G401 (cell line): Measurements from ENCODE around the gene LYPD6B. TPM values are rescaled to one million over a fixed set of nuclear protein-coding genes. Genes with fewer than 3 reads are reported as not detected.

Experiments
- DNase-seq: peaks from one replicate; pipeline ENCODE4 v3.0.0-alpha.2; 2015; ENCODE audit warnings: low spot score
- in situ Hi-C: cut with HindIII; loops from 2 replicates; pipeline ENCODE4 v1.10.0; 2016; ENCODE audit warnings: low sequenced_read_pairs, mixed read lengths
- total RNA-seq: library from RNA; depleted of rRNA; stranded (reverse); fragments of >200 nt; shearing (Covaris generic); gene quantifications from 2 replicates; pipeline ENCODE4 v1.2.3, GENCODE V29; 2014

LYPD6B gene
- total RNA-seq, 1 experiment from 2014 or later: 21.3 TPM

DNA sequence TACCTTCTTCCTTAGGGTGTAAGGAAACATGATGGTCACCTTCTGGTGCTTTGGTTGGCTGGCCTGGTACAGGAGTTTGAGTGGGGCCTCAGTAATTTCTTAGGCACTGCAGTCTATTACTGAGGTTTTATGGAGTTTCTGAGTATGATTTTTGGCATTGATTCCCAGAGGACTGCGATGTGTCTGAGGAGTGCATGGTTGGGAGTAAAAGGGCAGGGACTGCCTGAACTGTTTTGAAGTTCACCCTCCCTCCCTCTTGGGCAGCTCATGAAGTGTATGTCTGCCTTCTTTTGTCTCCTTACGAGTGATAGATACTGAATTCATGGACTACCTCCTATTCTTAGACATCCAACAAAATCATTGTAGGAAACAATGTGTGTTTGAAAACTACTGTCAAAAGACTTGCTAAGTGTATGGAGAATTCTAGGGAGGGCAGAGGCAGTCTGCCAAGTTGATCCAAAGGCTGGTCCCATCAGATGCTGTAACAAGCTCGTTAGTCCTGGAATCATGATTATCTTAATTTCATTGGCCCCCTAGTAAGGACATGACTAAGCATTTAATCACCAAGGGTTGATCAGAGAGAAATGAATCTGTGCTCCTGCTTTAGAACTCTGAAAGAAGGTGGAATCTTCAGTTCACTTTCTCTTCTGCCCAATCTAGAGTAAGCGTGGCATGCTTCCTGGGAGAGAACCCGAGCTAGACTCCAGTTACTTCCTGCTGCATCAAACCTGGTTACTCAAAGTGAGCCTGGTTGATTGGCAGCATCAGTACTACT lies 26.5 kb downstream of the LYPD6B start:
- no peak for DNase-seq
- in situ Hi-C loops: no loop called here

DNA sequence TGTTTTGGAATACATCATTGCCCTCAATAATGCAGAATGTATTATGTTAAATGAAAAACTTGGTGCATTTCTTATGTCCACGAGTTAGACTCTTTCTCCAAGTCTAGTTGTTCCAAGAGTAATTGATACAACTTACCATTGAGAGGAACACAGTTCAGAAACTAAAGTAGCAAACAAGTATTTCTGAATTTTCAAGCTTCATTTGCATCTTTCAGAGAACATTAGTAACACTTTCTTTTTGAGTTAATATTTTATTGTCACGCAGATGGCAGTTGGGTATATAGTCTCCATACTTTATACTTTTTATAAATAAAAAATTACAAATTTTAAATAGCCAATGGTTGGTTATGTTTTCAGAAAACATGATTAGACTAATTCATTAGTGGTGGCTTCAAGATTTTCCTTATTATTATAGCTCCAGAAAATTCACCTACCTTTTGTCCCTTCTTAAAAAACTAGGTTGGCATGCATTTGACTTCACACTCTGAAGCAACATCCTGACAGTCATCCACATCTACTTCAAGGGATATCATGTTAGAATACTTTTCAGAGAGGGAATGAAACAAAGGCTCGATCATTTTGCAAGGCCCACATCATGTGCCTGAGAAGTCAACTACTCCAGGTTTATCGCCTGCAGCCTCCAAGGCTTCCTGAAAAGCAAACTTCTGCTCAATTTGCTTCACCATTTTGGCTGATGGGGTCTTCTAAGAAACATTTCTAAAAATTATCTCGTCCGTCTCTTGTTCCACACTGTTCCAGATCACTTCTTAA lies 29.9 kb downstream of the LYPD6B start:
- DNase-seq: no peak
- in situ Hi-C loops: no loop called here

DNA sequence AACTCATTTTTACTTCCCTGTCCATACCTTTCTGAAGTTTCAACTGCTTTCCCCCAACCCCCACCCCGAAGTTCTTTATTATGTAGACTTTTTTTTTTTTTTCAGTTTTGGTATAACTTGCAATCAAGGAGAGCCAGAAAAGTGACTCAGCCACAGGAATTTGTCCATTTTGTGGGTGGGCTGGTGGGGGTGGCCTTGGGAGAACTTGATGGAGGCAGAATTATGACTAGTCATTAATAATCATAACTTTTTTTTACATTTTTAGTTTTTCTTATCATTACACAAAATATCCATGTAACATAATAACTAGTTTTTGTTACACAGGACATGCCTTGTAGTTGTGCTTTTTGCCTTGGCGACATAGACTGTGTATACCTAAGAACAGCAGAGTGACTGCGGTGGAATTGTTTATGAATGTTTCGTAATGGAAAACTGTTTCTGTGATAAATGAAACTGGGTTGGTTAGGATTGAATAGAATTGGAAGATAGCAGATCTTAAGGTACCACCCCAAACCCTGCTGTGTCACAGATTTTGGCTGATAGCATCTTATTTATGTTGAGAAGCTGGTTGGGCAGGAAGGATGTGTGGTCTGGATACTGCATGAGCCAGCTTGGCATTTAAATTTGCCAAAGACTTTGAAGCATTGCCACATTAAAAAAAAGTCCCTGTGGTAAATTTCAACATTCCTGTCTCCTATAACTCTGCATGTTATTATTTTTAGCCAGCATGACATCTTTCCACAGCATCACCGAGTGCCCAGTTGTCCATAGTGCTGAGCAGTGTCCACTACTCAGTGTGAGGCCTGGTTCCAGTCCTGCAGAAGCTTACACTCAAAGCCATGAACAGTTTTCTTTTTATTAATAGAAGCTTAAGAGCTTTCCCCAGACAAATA lies 30.7 kb downstream of the LYPD6B start:
- in situ Hi-C loops: no loop called here
- no peak for DNase-seq

DNA sequence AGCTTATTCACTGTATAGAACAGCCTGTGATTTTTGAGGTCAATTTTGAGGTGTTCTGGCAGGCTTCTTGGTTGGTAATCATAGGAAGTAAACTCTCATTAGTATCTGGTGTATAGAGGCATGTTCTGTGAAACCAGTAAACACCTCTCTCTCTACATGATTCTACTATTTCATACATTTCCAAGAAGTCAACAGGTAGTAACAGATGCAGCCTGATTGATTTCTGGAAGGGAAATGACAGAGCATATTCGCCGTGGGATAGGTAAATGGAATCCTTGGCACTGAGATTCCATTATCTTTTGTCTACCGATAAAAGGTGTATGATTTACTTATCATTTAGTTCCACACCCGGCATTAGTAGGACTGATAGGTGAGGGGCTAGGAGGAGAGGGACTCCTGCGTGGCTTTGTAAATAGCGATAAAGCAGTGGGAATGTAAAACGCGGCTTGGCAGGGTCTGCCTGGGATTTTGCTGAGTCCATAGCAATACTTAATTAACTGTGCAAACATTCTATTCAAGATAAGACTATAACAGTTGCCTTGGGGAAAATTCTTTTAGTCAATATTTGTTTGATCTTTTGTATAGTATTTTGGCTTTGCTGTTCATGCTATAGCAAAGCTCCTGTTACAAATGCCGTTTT lies 32.3 kb downstream of the LYPD6B start:
- peak; percentile 74 for DNase-seq
- in situ Hi-C loops: no loop called here

DNA sequence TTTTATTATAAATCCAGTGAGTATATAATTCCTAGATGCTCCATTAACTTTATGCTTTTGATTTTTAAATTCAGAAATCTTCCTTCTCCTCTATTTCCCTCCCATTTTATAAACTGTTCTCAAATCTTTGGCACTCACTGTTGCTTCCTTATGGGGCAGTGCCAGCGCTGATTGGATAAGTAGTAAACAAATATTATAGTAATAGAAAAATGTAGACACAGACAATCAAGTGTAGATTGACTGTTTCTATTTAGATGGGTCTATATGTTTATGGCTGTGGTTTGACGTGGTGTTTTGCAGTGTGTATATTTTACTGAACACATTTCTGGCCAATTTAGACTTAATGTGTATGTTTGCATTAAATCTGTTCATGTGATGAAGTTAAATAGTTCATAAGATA lies 36.6 kb downstream of the LYPD6B start:
- in situ Hi-C loops: no loop called here
- no peak for DNase-seq

DNA sequence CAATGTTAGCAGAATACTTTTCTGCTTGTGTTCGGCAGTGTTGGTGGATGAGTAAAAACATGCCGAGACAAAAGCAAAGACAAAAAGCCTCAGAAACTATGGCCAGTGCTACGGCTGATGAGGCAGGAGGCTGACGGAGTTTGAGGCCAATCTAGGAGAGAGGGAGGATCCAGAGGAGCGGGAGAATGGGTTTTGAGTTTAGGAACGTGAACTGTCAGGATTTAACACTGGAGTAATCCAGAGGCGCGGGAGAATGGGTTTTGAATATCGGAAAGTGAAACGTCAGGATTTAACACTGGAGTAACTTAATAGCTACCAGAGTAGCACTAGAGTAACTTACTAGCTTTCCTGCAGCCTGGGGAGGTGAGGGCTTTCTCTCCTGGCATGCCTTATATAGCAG lies 37.4 kb downstream of the LYPD6B start:
- in situ Hi-C loops: no loop called here
- no peak for DNase-seq

DNA sequence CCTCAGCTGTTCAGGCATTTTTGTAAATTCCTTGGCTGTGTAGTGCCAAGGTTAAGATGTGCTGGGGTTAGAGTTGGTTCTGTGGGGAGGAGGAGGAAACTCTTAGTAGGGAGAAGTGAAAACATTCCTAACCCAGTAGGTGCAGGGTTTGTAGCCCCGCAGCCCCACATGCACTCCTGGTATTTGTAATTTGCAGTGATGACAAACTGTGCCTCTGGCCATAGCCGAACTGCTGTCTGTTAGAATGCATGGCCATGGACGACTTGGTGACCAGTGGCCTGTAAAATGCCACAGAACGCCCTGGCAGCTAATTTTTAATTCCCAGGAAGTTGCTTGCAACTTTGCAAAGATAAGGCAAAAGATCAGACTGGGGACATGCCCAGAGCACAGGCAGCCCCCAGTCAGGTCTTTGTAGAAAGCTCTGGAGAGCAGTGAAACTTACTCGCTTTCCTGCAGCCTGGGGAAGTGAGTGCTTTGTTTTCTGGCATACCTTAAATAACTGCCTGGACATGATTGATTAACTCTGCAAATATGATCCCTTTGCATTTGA lies 38.4 kb downstream of the LYPD6B start:
- in situ Hi-C loops: no loop called here
- no peak for DNase-seq

DNA sequence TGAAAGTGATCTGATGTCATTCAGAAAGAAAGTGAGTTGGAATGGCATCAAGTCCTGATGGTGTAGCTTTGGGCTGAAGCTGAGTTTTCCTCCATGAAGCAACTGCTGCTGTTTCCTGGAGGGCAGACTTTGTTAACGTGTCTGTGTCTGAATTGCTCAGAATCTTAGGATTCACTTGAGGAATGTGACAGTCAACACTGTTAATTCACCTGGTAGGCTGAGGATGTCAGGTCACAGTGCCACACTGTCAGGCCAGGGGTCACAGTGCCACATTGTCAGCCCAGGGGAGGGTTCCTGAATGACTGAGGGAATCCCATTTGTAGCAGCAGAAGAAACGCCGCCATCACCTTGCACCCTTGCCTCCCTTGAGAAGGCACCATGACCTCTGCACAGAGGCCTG lies 39.4 kb downstream of the LYPD6B start:
- no peak for DNase-seq
- in situ Hi-C loops: no loop called here

DNA sequence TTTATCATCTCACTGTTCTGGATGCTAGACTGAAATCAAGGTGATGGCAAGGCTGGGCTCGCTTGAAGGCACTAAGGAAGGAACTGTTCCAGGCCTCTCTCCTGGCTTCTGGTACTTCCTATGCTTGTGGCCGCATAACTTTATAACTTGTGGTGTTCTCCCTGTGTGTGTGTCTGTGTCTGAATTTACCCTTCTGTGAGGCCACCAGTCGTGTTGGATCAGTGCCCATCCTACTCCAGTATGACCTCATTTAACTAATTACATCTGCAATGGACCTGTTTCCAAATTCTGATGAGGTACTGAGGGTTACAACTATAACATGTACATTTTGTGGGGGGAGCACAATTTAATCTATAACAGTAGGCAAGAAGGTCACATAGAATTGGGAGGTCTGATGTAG lies 41.6 kb downstream of the LYPD6B start:
- in situ Hi-C loops: no loop called here
- DNase-seq: no peak

DNA sequence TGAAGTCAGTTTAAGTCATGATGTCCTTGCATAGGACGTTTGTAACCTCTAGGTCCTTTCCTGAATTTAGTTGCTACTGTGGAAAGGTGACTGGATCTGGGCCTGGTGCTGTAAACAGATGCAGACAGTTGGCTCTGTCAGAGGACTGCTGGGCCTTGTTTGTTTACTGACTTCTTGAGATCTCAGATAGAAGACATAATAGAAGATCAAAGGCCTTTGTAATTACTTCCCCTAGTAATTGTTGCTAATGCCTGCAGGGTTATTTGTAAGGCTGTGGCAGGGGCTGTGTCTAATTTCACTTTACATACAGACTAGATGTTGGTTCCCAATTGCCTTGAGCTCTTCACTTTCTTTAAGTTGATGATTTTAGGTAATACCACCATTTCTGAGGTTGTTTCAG lies 42.5 kb downstream of the LYPD6B start:
- no peak for DNase-seq
- in situ Hi-C loops: no loop called here

DNA sequence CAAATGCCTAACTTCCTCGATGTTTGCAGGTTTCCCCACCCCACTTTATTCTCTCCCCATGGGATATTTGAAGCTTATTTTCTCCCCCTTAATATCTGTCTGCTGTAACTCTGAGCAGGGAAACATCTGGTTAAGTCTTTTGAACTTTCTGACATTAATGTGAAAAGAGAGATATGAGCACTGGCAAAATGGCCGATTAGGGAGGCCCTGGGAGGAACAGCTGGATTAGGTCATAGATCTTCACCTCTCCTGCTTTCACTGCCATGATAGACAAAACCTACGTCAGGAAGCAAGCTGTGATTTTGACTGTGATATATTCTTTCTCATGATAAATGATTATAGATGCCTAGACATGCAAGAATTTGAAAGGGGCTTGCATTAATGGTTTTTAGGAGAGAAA lies 43.6 kb downstream of the LYPD6B start:
- in situ Hi-C loops: no loop called here
- DNase-seq: no peak

DNA sequence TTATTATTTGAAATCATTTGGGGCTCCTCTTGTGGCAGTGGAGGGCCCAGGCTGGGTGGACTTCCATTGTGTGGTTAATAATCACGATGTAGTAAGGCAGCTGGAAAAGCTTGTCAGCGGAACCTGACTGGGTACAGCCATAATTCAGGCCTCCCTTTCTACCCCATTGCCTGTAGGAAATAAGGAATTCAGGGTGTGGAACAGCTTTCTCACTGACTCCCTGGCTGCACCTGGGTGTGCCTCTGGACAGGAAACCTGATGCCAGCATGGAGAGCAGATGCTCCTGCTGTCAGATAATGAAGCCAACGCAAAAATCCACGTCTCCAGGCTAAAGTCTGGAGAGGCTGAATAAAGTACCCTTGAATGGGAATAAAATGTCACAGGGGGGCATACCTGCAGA lies 44.2 kb downstream of the LYPD6B start:
- no peak for DNase-seq
- in situ Hi-C loops: no loop called here

DNA sequence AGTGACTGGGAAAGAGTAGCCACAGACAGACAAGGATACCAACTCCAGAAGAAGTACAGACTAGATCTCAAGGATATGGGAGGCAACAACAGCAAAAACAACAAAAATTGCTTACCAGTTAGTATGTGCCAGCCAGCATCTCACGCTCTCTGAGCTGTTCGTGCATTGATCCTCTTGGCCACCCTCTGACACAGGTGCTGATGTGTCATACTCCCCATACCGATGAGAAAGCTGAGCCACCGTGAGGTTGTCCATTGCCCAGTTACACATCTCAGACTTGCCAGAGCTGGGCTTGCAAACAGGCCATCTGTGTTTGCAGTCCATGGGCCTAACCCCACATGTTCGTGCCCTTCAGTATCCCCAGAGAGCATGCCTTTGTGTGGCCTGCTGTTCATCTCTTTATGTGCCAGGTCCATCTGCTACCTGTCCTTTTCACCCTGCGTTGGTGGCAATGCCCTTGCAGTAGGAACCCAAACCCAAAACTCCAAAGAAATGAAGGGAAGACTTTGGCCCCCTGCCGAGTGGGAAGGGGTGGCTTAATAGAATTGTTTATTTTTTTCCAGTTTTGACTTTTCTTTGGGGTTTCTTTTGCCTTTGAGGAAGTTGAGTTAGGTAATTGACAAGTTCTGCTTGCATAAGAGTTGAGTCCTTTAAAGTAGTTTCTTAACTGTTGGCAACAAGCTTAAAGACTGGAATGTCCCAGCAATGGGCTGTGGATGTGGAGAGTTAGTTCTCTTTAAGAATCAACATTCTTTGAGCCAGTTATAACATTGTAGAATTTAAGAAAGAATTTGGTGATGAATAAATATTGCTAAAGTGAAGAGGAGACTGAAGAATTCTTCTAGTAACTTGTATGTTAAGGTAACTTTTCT lies 46.7 kb downstream of the LYPD6B start:
- no peak for DNase-seq
- in situ Hi-C loops: no loop called here

DNA sequence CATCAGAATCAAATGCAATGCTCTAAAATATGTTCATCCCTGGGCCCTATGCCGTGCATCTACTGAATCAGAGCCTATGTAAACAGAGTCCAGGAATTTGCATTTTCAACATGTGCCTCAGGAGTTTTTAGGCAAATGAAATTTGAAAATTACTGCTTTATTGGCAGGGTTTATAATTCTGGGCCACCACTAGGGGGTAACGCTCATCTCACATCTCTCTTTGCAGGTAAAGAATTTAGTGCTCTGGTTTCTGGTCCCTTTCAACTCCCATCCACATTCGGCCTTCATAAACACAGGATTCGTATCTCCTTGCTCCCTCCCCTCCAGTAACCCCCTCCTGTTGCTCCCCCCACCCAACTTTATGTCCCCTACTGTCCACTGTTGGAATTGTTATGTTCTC lies 49.3 kb downstream of the LYPD6B start:
- no peak for DNase-seq
- in situ Hi-C loops: no loop called here

DNA sequence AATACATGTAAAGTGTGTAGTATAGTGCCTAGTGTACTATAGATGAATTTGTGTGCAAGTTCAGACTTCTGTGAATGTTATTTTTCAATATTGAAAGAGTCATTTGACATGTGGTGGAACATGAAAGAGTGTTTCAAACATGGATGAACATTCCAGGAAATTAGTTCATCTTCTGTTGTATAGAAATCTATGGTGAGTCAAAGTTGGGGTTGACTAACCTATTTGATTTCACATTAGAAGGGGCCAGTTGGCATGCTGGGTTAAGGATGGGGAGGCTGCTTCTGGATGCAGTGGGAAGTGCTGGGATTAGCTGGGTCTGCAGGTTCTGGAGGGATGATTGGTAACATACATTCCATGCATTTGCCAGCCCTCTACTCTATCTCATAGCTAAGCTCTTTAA lies 50.6 kb downstream of the LYPD6B start:
- no peak for DNase-seq
- in situ Hi-C loops: no loop called here

DNA sequence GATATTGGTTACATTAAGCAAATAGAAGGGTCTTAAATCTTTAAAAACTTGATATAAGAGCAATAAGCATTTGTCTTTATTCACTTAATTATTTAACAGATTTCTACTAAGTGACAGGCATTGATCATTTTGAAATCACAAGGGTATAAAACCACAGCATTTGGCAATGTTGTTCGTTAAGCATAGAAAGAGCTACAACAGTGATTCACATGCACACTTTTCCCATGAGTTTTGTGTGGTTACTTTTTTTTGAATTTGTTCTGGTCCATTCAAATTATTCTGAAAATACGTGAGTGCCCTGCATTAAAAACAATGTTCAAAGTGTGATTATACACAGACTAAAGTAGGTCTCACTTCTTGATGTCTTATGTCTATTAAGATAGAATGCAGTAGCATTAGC lies 52.2 kb downstream of the LYPD6B start:
- DNase-seq: no peak
- in situ Hi-C loops: no loop called here

DNA sequence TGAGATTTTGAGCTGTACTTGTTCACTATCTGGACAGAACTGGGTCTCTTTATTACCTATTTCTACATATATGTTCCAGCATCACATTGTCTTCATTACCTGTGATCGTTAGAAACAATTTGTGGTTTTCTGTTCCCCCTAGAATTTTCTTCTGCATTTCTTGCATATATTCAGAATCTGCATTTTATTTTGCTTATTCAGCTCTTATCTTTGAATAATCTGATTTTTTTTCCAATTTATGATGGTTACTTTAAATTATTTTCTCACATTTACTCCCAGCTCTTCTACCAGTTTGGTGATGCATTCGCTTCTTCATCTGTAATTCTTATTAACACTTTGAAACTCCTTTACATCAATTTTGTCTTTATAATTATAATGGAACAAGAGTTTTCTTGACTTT lies 55.1 kb downstream of the LYPD6B start:
- no peak for DNase-seq
- in situ Hi-C loops: no loop called here
